Superior temporal gyrus (tissue), 1 donor: ENCODE data around the gene CACNA2D2.

Source experiments
- DNase-seq: peaks from one replicate; pipeline ENCODE4 v3.0.0-alpha.2; 2016; ENCODE audit errors: extremely low spot score

Gene CACNA2D2

GRCh38 chr3:50503504-50504342, at the start of gene CACNA2D2:
TSS of gene CACNA2D2 (minus strand) at chr3:50503634. CDS start at chr3:50503423, 211 bp downstream.
- no peak for DNase-seq

DNA sequence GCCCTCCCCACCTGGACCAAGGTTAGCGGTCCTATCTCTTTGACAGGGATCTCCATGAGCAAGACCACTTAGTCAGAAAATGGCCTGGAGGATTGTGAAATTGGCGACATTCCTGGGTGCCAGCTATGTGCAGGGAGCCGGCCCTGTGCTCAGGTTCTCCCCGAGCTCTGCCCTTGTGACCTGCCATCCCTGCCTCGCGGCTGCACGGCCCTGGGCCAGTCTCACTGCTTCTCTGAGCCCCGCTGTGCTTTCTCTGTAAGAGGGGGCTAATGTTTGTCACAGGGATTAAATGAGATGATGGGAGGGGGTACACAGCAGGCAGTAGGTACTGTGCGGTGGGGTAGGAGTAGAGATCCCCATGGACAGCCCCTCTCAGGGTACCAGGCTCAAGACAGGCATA, 49.2 kb upstream of the CACNA2D2 start:
- no peak for DNase-seq

DNA sequence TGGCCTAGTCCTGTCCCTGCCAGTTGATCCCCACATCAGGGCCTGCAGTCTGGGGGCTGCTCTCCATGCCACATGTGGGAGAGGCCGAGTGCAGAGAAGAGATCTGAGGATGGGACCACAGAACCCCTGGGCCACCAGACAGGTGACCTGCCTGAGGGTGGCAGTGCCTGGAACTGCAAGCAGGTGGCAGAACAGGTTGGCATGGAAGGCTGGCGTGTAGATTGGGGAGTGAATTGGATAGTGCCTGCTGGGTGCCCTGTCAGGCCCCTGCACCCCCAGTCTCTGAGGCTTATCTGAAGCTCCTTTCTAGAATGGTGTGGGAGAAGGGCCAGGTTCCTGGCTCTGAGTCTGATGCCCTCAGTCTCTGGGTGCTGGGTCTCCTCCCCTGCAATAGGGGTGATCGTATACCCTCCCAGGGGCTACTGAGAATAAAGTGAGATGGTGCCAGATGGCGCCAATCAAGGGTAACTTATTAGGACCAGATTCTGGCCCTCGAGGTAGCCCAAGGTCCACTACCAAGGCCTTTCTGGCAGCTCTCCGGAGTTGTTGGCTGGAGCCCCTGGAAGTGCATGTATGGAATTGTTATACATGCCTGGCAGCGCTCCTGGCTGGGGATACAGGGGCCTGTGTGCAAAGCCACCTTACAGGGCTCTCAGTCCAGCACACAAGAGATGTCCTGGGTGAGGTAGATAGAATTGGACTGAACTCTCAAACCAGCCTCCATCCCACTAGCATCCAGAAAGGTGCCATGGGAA, 48.4 kb upstream of the CACNA2D2 start:
- DNase-seq: no peak

DNA sequence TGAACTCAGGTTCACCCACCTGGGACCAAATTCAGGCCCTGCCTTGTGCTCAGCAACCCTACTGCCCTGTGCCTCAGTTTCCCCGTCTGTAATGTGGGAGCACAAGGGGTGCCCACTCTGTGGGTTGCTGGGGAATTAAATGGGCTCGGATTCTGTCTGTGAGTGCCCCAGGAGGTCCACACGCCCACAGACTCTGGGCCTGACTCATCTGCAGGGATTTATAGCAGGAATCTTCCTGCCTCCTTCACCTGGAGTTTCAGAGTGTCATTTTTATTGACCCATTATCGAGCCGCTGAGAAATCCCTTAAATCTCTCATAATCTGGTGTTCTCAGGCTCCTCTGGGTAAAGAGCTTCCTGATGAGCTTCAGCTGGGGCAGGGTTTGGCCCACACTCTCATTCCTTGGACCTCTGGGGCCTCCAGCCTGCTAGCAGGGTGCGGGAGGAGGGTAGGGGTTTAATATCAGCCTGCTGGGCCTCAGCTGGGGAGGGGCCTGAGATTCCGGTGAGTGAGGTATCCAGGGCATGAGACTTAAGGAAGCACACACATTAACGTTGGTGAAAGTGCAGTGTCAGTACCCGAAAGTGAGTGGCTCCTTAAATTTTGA, 47.7 kb upstream of the CACNA2D2 start:
- no peak for DNase-seq

DNA sequence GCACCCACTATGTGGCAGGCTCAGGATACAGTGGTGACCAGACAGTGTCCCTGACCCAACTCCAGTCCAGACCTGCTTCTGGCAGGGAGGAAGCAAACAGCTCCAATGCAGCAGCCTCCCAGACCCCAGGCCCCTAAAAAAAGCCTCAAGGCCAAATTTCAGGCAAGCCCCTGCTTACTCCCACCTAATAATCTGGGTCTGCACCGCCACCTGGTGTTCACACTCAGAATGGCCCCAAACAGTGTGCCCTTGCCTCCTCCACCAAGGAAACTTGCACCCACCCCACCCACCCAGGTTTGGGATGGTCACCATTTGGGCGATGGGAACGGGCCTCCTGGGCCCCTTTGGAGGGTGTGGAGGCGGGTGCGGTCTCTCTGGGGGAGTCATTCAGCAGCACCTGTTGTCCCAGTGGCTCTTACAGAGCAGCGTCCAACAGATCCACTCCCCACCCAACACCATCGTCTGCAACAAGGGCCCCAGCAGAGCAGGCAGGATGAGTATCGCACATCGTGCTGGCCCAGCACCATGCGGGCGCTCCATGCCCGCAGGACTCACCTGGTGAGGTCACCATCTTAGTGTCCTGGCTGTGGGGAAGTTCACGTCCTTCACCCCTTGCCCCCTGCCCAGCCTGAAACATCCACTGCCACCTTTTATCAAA, 46.8 kb upstream of the CACNA2D2 start:
- peak; percentile 64 for DNase-seq

DNA sequence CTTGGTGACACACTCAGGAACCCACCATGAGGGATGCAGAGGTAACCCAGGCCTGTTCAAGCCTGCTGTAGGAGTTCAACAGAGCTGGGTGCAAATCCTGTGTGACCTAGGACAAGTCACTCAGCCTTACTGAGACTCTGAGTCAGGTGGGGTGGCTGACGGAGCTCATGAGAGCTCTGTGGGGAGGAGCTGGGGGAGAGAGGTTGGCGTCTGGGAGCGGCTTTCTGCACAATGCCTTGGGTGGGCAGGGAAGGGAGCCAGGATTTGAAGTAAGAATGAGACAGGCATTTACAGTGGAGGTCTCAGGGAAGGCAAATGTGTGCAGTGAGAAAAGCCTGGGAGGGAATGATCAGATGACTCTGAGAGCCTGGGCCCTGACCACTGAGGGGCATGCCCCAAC, 45.8 kb upstream of the CACNA2D2 start:
- no peak for DNase-seq

GRCh38 chr3:50545781-50546180, 42.3 kb upstream of the CACNA2D2 start:
- DNase-seq: no peak

DNA sequence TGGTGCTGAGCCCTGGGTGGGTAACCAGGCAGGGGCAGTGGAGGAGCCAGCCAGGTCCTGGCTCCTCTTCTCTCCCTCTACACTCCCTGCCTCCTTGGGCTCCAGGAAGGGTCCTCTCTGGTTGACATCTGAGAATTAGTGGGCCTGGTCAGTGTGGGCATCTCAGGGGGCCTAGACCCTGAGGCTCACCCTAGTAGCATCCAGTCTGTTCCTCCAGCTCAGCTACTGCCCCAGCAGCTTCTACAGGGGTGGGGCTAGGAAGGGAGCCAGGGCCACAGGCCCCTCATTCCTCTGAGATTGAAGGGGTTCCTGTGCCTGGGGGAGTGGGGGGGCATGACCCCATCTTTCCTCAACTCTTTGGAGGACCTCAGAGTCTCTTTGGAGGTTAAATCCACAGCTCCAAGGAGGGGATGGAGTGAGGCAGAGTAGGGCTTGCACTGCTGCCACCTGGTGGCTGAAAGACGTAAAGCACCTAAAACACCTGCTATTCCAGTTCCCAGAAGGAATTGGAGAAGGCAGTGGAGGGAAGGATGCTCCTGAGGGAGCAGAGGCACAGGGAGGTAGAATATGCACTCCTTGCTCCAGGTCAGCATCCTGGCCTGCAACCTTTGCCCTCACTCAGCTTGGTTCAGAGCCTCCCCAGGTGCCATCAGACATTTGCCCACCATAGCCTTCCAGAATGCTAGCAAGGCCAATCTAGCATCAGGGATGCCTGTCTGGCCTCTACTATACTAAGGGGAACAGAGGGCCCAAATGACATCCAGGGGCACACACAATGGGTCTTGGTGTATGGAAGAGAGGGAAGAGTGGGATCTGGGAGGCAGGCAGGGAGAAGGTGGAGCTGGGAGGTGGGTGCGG, 39.0 kb upstream of the CACNA2D2 start:
- DNase-seq: peak; percentile 86

GRCh38 chr3:50539356-50540286, 36.2 kb upstream of the CACNA2D2 start:
- DNase-seq: no peak

- no peak for DNase-seq
These were observed 34.1 kb upstream of the CACNA2D2 start for GRCh38 chr3:50537421-50538129.

GRCh38 chr3:50536471-50537180, 33.2 kb upstream of the CACNA2D2 start:
- no peak for DNase-seq

DNA sequence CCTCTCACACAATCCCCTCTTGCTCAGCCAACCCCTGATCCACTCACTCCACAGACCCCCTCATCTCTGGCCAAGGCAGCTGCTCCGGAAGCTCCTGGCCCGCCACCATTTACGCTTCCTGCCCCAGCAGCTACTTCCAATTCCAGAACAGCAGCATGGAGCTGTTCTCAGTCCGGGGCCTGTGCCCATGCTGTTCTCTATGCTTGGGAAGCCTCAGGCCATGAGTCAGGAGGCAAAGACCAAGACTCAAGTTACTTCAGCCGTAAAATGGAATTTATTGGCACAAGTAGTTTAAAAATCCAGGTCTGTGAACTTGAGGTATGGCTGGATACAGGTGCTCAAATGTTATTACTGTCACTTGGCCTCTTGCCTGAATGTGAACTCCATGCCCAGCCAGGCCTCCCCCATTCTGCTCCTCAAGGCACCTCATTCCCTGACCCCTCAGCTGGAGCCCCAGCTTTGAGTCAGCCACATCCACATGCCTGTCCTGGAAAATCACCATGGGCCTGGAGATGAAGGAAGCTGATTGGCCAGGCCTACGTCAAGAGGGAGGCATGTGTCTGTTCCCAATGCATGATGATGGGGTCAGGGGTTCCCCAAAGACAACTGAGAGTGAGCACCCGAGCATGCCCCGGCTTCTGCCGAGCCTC, 31.4 kb upstream of the CACNA2D2 start:
- DNase-seq: no peak

DNA sequence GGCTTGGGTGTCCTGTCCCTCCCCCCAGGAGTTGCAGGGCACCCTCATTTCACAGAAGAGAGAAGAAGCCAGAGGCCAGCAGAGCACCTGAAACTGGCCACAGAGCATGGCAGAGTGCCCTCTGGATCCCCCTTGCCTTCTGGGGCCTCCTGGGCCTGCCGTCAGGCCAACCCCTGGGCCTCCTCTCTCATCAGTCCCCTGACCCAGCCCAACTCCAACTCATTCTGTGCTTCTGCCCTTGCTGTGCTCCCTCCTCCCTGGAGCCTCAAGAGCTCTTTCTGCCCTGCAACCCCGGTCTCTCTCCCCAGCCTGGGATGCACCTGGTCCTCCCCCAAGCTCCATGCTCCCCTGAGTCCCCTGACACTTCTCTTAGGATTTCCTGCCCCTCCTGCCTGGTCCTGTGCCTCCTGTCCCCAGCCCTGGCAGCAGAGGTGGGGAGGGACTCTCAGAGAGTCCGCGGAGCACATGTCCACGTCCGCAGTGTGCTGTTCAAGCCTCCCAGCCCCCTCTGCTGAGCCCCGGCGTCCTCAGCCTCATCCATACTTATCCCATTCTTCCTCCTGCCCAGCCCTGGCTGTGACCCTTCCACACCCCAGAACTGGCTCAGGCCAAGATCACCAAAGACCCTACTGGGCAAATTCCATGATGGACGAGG, 30.5 kb upstream of the CACNA2D2 start:
- DNase-seq: no peak

DNA sequence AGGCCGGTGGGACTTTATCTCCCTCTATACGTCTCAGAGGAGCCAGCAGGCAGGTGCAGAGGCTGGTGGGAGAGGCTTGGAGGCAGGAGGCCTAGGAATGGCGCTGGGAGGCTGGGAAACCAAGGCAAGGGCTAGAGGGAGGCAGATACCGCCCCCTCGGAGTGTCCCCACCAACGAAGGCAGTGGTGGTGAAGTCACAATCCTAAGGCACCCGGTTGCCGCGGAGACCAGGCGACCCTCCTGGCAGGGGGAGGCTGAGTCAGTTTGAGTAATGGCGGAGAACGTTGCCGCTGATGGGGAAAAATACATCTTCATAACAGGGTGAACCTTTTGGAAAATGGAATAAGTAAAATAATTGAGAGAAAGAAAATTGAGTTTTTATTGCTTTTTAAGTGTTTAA, 29.9 kb upstream of the CACNA2D2 start:
- DNase-seq: no peak

DNA sequence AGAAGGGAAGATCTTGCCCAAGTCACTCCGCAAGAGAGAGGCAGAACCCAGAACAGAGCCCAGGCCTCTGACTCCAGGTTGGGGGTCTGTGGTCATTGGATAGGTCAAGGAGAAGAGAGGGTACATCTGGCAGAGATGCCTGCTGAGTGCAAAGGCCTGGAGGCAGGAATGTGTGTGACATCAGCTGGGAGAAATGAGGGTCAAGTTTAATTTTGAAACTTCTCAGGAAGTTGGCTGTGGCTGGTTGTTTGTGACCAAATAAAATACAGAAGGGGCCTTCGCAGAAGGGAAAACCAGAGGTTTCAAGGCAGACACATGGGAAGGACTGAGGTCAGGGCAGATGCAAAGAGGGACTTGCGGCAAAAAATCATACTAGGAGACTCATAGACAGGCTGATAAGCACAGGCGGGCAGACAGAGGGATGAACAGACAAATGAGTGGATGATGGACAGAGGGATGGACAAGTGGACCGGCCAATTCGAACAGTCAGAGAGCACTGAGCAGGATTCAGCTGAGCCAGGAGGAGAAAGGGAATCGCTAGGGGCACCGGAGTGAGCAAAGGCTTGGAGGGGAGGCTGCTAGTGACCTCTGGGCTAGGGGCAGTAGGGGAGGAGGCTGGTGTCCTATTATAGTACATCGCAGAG, 28.8 kb upstream of the CACNA2D2 start:
- DNase-seq: no peak

- DNase-seq: no peak
These were observed 27.8 kb upstream of the CACNA2D2 start for GRCh38 chr3:50531201-50531600.
